GM18870 (cell line): ENCODE data around the gene ABHD1.

Experiments used
- ATAC-seq: cut with Tn5 transposase; IDR thresholded peaks from one replicate; pipeline ENCODE4 v1.9.1; 2021; ENCODE audit warnings: moderate library complexity; ENCODE audit not compliant: unreplicated experiment

The ABHD1 gene

GRCh38 chr2:27086724-27087593, 36.7 kb upstream of the ABHD1 start, which contains the start of gene KHK:
KHK (plus strand) TSS chr2:27086772; CDS start chr2:27087260, 488 bp downstream.
- ATAC-seq, result peak; percentile 28

- no peak for ATAC-seq
Measured at GRCh38 chr2:27087823-27088410, 35.7 kb upstream of the ABHD1 start.

GRCh38 chr2:27088634-27089033, 35.0 kb upstream of the ABHD1 start:
- ATAC-seq, result no peak

GRCh38 chr2:27089111-27089954, 34.3 kb upstream of the ABHD1 start:
- ATAC-seq, result no peak

- no peak for ATAC-seq
Measured at GRCh38 chr2:27091746-27092695, 31.6 kb upstream of the ABHD1 start.

GRCh38 chr2:27092696-27093429, 30.8 kb upstream of the ABHD1 start:
- no peak for ATAC-seq

- ATAC-seq, result no peak
Measured at GRCh38 chr2:27093430-27094352, 29.9 kb upstream of the ABHD1 start.

GRCh38 chr2:27094353-27094984, 29.1 kb upstream of the ABHD1 start:
- no peak for ATAC-seq

GRCh38 chr2:27095427-27095744, 28.2 kb upstream of the ABHD1 start:
- ATAC-seq, result no peak

- ATAC-seq, result no peak
Measured at GRCh38 chr2:27095745-27096651, 27.6 kb upstream of the ABHD1 start.

GRCh38 chr2:27096748-27097297, 26.8 kb upstream of the ABHD1 start:
- ATAC-seq, result no peak

GRCh38 chr2:27097341-27097740, 26.3 kb upstream of the ABHD1 start:
- ATAC-seq, result no peak

- no peak for ATAC-seq
Measured at GRCh38 chr2:27099334-27099955, 24.2 kb upstream of the ABHD1 start.

- no peak for ATAC-seq
Measured at GRCh38 chr2:27100036-27100435, 23.6 kb upstream of the ABHD1 start.

- no peak for ATAC-seq
Measured at GRCh38 chr2:27102329-27102728, 21.3 kb upstream of the ABHD1 start.

- ATAC-seq, result no peak
Measured at GRCh38 chr2:27105981-27106380, 17.6 kb upstream of the ABHD1 start.

GRCh38 chr2:27108221-27108620, 15.4 kb upstream of the ABHD1 start:
- ATAC-seq, result no peak
